Peyer's patch (tissue), 4 donors: ENCODE measurements around the gene NOL6.

Source experiments
- POLR2A ChIP-seq, 2 donors: fragments of 450-650 bp; IDR thresholded peaks; one replicate each; pipeline ENCODE4 v1.5.1; 2017; ENCODE audit warnings: antibody characterized with exemption in 2 of 2, mild to moderate bottlenecking in 2 of 2, moderate library complexity in 2 of 2
- TF ChIP-seq, protein P1 (sequence below), 6 experiments: fragments of 450-650 bp in 4 of 6; fragments of 200-600 bp in 2 of 6; sonication (generic) in 1 of 6; IDR thresholded peaks; one replicate each; pipeline ENCODE4 v1.5.1; 2017 to 2019; ENCODE audit warnings: antibody characterized with exemption in 6 of 6, mild to moderate bottlenecking in 3 of 6, moderate library complexity in 1 of 6

GRCh38 chr9:33439731-33440130, 34.0 kb downstream of the NOL6 start:
- TF ChIP-seq, protein P1, sequence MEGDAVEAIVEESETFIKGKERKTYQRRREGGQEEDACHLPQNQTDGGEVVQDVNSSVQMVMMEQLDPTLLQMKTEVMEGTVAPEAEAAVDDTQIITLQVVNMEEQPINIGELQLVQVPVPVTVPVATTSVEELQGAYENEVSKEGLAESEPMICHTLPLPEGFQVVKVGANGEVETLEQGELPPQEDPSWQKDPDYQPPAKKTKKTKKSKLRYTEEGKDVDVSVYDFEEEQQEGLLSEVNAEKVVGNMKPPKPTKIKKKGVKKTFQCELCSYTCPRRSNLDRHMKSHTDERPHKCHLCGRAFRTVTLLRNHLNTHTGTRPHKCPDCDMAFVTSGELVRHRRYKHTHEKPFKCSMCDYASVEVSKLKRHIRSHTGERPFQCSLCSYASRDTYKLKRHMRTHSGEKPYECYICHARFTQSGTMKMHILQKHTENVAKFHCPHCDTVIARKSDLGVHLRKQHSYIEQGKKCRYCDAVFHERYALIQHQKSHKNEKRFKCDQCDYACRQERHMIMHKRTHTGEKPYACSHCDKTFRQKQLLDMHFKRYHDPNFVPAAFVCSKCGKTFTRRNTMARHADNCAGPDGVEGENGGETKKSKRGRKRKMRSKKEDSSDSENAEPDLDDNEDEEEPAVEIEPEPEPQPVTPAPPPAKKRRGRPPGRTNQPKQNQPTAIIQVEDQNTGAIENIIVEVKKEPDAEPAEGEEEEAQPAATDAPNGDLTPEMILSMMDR (IDR thresholded peaks at IDR 0.05) = no peak
- no peak for TF ChIP-seq POLR2A (IDR thresholded peaks at IDR 0.05)
